ENCODE measurements around the gene STX18.
"Not testable (repeated sequence)": the region's sequence is repeated elsewhere in the genome, so short reads cannot be mapped to it uniquely, and the experiment has no call there.

Gene STX18

DNA sequence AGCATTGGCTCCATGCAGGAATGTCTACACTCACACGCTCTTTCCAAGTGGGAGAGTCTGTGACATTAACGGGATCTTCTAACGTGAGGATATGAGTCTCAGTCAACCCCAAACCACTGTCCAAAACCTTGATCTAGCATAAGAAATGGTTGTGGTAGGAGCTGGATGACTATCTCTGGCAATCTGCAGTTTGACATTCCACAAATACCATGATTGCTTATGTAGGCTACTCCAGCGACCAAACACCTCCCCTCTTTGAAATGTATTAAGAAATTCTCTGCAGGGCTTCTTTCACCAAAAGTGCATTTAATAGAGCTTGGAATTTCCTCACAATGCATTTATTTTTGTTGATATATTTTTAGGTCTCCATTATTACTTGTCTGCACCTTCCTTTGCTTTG, 14.1 kb upstream of the STX18 start:
- no peak for DNase-seq

DNA sequence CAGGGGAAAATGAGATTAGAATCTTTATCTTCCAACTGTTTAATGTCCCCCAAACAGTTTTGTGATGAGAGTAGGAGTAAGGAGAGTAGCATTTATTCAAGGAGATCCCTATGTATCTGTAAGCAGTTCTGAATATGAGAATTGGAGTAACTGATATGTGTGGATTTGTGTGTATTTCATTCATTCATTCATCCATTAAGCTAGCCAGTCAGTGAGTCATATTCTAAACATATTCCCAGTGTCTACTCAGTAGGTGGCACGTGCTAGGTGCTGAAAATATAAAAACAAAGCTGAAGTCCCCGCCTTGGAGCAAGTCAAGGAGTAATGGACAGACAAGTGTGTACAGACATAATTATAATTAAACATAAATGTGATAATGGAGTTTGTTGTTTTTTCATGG, 12.4 kb upstream of the STX18 start:
- DNase-seq, result no peak

DNA sequence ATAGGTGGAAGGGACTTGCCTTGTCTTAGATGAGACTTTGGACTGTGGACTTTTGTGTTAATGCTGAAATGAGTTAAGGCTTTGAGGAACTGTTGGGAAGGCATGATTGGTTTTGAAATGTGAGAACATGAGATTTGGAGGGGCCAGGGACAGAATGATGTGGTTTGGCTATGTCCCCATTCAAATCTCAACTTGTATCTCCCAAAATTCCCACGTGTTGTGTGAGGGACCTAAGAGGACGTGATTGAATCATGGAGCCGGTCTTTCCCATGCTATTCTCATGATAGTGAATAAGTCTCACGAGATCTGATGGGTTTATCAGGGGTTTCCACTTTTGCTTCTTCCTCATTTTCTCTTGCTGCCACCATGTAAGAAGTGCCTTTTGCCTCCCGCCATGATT, 10.2 kb upstream of the STX18 start:
- DNase-seq, result not testable (repeated sequence)

DNA sequence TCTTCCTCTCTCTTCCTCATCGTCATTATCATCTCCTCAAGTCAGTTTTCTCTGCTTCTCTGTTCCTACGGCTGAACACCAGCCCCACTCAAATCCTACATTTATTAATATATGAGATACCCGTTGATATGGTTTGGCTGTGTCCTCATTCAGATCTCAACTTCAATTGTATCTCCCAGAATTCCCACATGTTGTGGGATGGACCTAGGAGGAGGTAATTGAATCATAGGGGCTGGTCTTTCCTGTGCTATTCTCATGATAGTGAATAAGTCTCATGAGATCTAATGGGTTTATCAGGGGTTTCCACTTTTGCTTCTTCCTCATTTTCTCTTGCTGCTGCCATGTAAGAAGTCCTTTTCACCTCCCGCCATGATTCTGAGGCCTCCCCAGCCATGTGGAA, 8.3 kb upstream of the STX18 start:
- not testable (repeated sequence) for DNase-seq

DNA sequence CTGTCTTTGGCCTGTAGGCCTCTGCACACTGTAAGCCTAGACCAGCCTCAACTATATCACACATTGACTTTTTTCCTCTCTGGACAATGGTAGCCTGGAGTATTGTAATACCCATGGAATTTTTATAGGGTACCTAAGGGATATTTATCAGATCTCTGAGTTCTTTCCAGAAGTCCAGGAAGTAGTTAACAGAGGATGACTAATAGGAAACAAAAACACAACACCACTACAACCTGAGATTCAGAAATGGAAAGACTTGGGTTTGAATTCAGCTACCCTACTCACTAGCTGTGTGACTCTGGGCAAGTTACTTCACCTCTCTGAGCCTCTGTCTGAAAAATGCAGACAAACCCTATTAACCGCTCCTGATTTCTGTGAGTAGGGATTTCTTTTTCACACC, 7.7 kb upstream of the STX18 start:
- DNase-seq, result no peak

DNA sequence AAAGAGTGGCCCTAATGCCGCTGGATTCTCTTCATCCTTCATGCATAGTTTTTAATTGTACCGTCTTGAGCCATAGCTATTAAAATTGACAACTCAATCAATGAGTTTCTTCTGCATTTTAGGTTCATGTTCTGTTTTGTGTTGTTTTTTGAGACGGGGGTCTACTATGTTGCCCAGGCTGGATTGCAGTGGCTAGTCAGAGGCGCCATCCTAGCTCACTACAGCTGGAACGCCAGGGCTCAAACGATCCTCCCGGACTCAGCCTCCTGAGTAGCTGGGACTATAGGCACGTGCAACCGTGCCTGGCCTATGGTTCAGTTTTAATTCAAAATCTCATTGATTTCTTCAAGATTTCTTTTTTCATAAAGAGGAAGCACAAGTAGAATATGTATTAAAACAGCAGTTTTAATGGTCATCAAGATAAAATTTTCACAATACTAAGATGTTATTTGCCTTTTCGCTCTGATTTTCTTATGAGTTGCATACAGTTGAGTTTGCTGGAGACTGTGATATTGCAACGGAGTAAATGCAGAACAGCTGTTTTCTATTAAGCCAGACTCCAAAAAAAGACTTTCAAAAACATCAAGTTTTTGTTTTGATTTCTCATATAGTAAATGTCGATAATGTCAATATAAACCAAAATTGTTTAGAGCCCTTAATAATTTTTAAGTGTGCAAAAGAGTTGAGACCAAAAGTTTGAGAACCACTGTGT, 1.1 kb upstream of the STX18 start:
- peak in 1 of 51 donors; percentile 15 for DNase-seq

DNA sequence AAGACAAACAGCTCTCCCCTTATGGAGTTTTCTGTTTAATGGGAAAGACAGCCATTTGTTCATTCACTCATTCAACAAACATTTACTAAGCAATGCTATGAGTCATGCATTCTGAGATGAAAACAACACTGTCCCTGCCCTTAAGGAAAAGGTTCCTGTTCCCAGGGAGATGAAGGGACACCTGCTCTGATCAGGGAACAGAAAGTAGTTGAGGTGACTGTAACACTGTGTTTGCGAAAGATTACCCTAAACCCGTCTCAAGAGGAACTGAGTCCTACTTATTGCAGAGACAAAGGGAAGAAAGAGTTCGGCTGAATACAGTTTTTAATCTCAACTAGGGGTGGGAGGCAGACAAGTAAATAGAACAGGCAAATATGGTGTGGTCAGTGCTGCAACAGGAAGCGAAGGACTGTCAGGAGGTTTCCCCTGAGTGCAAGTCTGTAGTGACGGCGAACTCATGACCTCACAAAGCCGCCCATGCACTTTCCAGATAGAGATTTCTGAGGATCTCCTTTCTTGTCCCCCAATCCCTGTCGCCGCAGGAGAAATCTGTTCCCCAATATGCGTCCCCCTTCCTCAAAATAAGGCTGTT, 712 bp downstream of the STX18 start:
- DNase-seq, result peak in 1 of 51 donors; percentile 28

DNA sequence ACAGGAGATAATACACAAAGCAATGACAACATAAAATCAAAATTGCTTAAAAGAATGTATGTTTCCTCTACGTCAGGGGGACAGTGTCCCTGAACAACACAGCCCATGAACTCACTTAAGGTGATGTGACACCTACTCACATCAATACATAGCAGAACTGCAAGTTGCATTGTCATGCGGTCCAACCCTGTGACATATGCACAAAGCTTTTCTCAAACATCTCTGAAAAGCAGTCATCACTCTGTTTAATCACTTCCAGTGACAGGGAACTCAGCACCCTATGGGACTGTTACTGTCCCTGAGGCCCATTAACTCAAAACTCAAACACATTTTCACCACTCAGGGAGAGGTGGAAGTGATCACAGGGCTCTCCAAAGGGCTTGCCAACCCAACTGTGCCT, 2.4 kb downstream of the STX18 start:
- no peak for DNase-seq

DNA sequence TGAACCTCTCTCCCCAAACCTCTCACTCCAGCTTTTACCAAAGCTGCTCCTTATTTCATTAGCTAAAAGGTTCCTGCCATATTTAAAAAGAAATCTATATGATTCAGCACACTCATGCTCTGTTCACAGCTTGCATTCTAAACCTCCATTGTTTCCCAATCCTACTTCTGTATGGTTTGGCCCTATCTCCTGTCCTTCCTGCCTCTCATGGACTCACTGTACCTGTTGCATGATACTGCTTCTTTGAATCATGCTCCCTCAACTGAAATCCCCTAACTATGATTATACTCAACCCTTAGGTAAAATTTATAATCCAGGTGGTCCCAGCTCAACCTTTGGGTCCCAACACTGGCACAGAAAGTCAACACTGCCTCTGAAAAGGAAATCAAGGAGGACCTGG, 6.3 kb downstream of the STX18 start:
- no peak for DNase-seq

DNA sequence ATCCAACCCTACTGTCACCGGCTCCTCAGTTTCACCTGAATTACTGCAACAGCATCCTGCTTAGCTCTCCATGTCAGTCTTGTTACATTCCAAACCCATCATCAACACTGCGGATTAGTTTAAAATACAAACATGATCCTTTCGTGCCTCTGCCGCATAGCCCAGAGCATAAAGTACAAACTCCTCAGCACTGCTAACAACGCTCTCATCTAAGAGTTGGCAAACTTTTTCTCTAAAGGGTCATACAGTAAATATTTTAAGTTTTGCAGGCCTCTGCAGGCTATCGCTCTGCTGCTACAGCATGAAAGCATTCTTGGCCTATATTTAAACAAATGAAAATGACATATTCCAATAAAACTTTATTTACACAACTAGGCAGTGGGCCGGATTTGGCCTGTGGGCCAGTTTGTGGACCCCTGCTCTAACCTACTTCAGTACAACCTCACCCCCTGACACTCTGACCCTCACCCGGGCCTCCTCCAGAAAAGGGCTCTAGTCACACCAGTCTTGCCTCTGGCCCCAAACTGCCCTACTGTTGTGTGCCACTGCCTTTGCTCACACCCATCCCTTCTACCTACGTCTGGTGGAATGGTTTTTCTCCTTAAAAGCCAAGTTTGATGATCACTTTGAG, 7.2 kb downstream of the STX18 start:
- DNase-seq, result no peak

DNA sequence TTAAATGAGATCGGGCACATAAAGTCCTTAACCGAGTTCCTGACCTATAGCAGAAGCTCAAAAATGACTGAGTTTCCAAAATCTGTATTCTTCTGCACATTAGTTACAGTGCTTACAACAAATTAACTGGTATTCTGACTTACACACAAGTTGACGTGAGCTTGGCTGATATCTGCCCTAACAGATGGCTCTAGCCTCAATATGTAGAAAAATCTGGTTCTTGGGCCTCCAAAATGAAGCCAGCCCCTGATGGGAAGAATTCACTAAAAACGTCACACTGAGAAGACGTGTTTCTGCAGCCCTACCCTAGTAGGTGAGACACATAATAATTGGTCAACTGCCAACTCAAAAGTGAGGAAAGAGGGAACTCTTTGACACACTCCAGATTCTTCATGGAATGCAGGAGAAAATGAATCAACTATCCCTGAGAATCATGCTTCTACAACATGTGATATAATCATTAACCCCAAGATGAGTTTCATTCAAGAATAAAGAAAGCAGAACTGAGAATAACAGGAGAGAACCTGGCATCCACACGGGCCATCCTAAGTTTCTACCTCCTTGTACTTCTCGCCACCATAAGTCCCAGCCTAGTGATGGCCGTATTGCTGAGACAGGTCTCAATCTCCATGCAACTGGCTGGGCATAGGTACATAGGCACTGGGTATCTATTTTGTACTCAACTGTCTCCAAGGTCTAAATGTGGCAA, 8.2 kb downstream of the STX18 start:
- no peak for DNase-seq

DNA sequence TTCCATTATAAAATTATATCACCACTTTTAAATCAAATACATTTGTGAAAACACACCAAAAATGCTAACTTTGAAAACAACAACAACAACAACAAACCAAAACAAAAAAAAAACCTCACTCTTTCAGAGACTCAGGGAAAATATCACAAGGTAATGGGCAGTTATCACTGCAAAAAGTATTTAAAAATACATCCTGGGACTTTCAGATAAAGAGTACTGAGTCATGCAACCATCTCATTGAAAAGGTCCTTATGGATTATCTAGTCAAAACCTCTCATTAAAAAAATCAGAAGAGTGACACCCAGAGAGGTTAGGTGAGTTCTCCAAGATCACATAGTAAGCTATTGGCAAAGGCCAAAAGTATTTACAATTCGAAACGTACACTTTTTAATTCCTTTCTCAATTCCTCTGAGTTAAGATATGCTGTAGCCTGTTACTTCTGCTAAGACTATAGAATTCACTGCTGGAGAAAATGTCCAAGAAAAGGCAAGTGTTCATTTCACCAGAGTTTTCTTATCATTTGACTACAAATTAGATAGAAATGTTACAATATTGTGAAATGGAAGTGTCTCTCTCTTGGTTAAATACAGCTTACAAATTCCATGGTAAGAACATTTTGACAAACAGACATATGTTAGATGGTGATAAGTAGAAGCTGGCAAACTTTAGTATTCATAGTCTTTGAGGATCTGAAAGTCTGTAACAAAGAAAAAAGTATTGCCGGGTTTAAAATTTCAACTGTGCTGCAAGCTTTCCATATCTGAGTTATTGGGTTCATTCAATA, 9.3 kb downstream of the STX18 start:
- DNase-seq, result no peak

DNA sequence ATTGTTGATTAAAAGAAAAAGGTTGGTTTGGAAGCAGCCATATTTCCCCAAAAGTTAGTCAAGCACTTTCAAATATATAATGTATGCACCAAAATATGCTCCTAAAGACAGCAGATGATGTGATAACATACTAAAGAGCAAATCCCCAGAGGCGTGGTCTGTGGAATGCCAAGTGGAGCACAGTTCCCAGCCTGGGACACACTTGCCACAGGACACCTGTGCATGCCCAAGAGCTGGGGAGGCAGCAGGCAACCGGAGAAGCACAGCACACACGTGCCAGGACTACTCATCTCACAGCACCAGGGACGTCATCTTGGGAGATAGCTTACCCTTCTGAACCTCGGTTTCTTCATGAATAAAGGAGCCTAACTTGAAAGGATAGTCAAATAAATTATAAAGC, 12.5 kb downstream of the STX18 start:
- DNase-seq, result no peak

DNA sequence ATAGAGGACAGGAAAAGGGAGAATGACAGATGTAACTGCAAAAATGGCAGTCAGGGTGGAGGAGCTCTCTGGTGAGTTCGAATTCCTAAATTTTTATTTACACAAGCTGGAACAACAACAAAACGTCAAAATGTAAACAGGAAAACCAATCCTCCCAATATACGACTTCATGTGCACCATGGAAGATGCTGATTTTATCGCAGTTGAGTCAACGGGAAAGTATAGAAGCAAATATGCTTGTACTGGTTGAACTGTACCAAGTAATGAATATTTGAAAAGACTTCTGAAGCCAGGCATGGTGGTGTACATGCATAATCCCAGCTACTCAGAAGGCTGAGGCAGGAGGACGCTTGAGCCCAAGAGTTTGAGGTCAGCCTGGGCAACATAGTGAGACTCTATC, 15.4 kb downstream of the STX18 start:
- DNase-seq, result no peak

DNA sequence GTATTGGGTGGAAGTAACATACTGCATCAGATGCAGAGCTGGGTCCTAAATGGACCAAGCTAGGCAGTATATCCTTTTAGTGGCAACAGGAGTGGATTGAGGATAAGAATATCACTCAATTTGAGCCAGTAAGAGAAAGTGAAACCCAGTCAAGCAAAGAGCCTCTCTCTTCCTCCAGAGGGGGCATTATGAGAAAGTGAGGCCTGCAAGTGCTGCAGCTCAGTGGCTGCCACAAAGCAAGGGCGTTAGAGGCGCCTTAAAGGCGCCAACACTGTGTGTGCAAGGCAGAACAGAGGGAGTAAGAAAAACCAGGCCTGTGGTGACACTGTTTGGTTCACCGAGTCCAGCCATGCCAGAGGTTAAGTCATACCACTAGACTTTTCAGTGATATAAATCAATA, 17.5 kb downstream of the STX18 start:
- DNase-seq, result no peak

DNA sequence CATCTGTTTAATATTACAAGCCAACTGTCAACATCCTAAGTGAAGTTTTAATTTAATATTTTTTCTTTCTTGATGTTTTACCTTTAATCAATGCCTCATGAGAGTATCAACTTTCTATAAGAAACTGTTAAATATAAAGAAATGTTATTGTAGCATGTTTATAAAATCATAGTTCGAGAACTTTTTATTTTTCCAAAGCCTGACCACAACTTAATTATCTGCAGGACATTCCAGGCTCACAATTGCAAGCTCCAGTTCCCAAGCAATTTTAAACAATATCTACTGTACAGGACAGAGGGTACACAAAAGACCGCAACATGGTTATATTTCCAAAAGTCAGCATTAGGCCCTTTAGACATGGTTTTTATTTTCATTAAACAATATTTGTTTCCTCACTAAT, 20.1 kb downstream of the STX18 start:
- no peak for DNase-seq

DNA sequence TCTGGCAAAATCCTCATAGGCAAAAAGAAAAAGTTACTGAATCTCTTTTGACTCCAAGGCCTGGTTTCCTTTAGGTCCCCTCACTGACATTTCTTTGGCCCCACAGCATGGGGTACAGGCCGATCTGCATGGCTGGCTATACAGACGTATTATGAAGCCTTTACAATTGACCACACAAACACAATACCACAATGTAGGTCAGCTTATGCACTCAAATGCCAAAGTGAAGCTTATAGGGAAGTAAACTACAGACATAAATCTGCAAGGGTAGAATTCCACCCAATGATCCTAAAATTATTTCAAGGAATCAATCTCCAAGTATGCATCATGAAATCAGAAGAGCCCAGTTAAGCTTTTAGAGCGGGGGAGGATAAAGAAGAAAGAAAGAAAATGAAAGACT, 20.7 kb downstream of the STX18 start:
- no peak for DNase-seq

DNA sequence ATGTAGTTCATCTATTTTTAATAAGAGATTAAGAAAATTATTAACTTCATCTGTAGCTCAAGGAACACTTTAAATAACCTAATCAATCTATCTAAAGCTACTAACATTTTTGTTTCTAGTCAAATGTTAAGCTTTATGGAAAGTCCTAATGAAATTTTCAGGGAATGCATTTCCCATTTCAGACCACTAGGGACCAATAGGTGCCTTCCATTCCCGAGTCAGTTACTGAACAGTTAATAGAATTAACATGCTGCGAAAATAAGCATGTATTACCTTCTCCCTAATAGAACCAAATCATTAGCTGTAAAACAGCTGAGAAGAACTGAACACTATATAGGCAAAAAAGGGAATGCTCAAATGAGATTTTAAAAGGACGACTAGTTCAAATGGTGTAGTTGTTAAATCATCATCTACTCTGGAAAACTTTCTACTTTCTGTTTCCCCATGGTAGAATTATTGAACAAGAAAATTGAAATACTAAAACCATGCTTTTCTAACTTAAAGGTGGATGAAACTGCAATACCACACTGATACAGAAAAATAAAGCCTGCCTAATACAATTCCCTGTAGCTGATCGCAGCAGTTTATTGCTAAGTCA, 22.5 kb downstream of the STX18 start:
- DNase-seq, result no peak

DNA sequence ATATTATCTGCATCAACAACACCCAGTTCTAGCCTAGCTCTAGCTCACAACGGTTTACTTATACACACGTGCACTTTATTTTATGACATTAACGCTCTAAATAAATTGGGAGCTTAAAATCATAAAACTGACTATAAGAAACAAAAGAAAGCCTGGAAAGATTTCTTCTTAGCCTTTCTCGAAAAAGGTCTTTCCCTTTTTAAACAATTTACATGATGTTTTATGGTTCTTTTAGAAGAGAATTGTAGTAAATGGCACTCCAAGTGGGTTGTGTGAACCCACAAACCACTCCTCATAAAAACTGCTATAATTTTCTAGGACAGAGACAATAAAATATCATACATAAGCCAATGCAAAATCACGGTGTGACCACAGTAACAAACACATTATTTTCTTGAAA, 23.1 kb downstream of the STX18 start:
- DNase-seq, result no peak

DNA sequence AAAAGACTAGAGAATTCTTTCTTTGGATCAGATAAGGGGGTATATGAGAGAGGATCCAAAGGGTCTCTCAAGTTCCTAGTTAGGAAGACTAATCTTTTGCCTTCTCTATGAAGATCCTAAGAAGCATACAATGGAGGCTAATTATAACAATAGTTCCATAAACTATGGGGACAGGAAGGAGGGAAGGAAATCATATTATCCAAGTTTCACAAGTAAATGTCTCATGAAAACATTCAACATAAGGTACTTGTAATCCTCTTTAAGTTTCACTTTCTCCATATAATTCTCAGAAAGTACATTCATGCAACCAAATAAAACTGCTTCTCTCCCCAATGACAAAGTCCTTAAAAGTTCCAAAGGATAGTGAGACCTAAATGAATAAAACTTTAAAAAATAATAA, 27.1 kb downstream of the STX18 start:
- DNase-seq, result no peak

DNA sequence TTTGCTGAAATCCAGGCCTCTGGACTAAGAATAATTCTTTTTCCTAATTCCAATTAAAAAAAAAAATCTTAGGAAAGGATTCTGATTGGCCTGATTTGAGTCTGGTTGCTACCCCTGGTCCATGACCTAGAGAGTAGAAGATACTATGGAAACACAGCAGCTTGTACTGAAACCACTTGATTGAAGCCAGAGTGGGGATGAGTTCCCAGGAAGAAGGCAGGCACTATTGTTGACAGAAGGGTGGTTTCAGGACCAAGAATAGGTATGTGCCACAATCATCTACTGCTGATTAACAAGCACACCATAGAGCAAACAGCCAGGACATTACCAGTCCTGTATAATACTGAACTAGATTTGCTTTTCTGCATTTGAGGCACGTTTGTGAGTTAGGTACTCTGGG, 29.6 kb downstream of the STX18 start:
- DNase-seq, result no peak

Measured in hypothalamus (tissue), 51 donors.